22Rv1 (cell line): ENCODE measurements around the gene THSD8.
"Not testable (repeated sequence)": the region's sequence is repeated elsewhere in the genome, so short reads cannot be mapped to it uniquely, and the experiment has no call there.

Experiments used
- H3K27ac ChIP-seq: fragments of 450-650 bp; 2 replicates; pipeline ENCODE4 v1.5.1; 2017
- CTCF ChIP-seq: fragments of 450-650 bp; IDR thresholded peaks from 2 replicates; pipeline ENCODE4 v1.5.1; 2017; ENCODE audit warnings: mild to moderate bottlenecking
- ZFX ChIP-seq: fragments of 450-650 bp; IDR thresholded peaks from 2 replicates; pipeline ENCODE4 v1.6.1; 2017; ENCODE audit warnings: antibody characterized with exemption, borderline replicate concordance

The THSD8 gene

GRCh38 chr19:12815088-12815487 is 13.2 kb downstream of the THSD8 start:
- no peak for TF ChIP-seq CTCF
- TF ChIP-seq ZFX: no peak
- no peak overlapping the region for H3K27ac ChIP-seq

DNA sequence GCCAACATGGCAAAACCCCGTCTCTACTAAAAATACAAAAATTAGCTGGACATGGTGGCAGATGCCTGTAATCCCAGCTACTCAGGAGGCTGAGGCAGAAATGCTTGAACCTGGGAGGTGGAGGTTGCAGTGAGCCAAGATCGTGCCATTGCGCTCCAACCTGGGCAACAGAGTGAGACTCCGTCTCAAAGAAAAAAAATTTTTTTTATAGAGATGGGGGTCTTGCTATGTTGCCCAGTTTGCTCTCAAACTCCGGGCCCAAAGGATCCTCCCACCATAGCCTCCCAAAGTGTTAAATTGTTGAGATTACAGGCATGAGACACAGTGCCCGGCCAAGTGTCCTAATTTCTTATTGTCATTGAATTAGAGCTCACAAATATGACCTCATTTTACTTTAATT is 15.3 kb downstream of the THSD8 start:
- H3K27ac ChIP-seq: not testable (repeated sequence)

DNA sequence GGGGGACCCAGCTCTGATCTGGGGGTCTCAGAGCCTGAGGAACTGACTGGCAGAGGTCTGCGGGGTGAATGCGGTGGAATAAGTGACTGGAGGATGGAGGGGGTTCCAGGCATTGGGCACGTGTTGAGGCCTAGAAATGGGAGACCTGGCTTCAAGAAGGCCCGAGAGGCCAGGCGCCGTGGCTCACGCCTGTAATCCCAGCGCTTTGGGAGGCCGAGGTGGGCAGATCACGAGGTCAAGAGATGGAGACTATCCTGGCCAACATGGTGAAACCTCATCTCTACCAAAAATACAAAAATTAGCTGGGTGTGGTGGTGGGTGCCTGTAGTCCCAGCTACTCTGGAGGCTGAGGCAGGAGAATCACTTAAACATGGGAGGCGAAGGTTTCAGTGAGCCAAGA is 15.9 kb downstream of the THSD8 start:
- not testable (repeated sequence) for H3K27ac ChIP-seq

GRCh38 chr19:12821761-12822160 is 19.9 kb downstream of the THSD8 start:
- TF ChIP-seq CTCF: no peak
- TF ChIP-seq ZFX: no peak

GRCh38 chr19:12825254-12826131 is 23.6 kb downstream of the THSD8 start:
- no peak for TF ChIP-seq ZFX
- TF ChIP-seq CTCF: peak; percentile 86
- no peak overlapping the region for H3K27ac ChIP-seq

More at GRCh38 chr19:12821761-12822160, 19.9 kb downstream of the THSD8 start:
- H3K27ac ChIP-seq: no peak overlapping the region

DNA sequence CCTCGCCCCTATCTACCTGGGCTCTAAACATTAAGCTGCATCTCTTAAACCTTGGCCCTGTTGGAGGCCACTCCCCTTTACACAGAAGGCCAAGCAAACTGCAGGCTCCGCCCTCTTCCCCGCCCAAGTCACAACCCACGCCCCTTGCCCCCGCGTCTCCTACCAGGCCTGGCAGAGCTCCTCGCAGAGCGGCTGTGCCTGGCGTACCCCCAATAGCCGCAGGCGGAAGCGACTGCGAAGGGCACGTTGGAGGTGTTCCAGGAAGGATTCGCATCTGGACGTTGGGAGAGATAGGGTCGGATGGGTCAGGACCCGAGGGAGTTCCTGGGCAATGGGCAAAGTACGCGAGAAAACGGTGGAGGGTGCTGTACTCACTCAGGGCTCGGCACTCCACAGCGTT is 26.6 kb downstream of the THSD8 start:
- TF ChIP-seq ZFX: no peak
- no peak; the same call in 1 of the 2 replicates for TF ChIP-seq CTCF
- H3K27ac ChIP-seq: peak overlapping the region; percentile 51

DNA sequence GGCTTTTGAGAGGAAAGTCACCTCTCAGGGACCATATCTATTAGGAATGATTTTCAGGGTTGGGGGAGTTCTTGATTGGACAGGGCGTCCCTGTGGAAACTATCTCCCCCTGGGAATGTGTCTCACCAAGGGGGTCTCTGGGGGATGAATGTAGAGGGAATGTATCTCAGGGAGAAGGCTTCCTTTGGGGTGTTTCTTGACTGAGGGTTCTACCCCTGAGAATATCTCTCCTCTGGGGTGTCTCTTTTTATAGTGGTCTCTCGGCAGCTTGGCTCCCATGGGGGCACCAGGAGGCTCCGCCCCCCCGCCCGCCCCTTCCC is 31.5 kb downstream of the THSD8 start:
- TF ChIP-seq CTCF: no peak
- TF ChIP-seq ZFX: no peak
- peak overlapping the region; percentile 69 for H3K27ac ChIP-seq

- TF ChIP-seq CTCF (no peak), ZFX (no peak)
- H3K27ac ChIP-seq: peak overlapping the region; percentile 69
Measured at GRCh38 chr19:12833738-12834565, 32.1 kb downstream of the THSD8 start.
